GM18507 (cell line): ENCODE data around the gene MEI4.
"Not testable (repeated sequence)": the region's sequence is repeated elsewhere in the genome, so short reads cannot be mapped to it uniquely, and the experiment has no call there.

Experiments
- DNase-seq: peaks from one replicate; pipeline ENCODE4 v3.0.0; 2011; ENCODE audit warnings: low read depth; ENCODE audit not compliant: insufficient read length; ENCODE audit errors: extremely low spot score
- FAIRE-seq: peaks from 2 replicates; lab custom pipeline; 2011; peaks lifted over from hg19 to GRCh38; lab: Jason Lieb, UNC

MEI4 gene

DNA sequence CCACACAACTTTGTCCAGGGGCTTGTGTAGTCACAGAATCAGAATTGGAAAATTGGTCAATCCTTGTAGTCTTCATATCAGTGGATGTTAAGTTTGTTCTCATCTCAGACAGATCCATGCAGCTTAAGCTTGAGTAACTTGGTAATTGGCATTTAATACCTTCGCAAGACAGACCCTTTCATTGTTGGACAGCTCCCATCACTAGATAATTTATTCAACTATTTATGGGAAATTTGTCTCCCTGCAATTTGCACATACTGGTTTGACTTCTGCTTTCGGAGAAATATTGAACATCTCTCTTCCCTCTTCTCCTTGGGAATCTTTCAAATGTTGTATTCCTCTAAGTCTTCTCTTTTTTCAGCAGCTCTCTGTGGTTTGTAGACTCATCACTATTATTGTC is 17.1 kb downstream of the MEI4 start:
- DNase-seq, result no peak
- no peak for FAIRE-seq

DNA sequence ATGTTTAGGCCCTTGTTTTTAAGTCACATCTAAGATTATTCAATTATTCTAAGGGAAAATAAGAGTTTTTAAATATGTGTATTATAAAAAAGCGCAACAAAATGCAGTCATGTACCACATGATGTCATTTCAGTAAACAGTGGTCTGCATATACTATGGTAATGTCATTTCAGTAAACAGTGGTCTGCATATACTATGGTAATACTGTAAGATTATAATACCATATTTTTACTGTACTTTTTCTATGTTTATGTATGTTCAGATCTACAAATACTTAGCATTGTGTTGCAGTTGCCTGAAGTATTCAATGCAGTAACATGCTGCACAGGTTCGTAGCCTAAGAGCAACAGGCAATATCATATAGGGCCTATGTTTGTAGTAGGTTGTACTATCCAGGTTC is 21.4 kb downstream of the MEI4 start:
- no peak for DNase-seq
- FAIRE-seq, result no peak

DNA sequence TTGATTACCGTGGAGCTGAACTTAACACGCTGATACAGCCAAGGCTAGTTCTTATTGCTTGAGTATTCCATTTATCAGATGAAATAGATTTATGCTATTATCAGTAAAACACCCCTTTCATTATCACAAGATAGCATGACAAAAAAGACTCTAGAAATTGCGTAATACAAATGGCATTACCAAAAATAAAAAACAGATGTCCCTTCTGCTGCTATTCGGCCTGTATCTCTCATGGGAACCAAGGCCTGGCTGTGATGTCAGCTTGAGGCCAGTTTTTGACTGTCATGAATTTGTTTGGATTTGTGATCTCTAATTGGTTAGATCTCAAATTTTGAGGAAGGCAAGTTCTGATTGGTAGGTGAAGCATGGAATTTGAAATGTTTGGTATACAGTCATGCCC is 25.2 kb downstream of the MEI4 start:
- FAIRE-seq (no peak), DNase-seq (no peak)

DNA sequence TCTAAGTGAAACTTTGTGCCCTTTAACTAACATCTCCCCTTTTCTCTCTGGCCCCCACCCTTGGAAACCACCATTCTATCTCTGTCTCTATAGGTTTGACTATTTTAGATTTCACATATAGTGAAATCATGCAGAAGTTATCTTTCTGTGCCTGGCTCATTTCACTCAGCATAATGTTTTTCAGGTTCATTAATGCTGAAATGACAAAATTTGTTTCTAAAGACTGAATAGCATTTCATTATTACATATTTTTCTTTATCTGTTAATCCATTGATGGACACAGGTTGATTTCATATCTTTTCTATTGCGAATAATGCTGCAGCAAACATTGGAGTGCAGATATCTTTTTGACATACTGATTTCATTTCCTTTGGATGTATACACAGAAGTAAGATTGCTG is 30.7 kb downstream of the MEI4 start:
- DNase-seq, result no peak
- FAIRE-seq, result no peak

DNA sequence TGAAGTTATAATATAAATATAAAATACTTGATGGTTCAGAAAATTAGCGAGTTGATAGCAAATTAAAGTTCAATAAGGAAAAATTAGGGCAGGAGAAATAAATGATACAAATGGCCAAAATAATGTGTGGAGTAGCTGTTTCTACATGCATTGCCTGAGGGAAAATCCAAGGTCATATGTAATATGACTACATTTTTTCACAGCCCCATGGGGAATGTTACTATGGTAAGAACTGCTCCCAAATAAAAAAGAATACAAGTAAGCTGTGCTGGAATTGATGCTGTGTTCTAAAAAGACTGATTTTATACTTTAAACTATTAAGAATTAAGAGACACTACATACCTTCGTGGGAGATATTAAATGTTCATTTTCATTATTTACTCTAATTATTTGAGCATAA is 34.1 kb downstream of the MEI4 start:
- FAIRE-seq (no peak), DNase-seq (no peak)

DNA sequence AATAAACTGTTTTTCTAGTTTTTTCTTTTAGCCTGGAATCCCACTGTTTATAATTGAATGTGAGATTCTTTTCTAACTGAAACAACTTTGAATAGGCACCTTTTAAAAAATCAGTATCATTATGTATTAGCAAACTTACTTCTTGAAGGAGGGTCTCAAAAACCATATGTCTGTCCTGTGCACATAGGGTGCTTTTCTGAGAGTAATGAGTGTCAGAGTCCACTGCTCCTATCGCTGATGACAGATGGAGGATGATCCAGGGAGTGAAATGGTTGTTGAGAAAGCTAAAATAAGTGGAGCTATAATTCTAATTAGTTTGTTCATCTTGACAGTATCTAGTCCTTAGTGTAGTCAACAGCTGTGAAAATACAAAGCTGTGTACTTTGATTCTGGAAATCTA is 35.8 kb downstream of the MEI4 start:
- no peak for DNase-seq
- no peak for FAIRE-seq

DNA sequence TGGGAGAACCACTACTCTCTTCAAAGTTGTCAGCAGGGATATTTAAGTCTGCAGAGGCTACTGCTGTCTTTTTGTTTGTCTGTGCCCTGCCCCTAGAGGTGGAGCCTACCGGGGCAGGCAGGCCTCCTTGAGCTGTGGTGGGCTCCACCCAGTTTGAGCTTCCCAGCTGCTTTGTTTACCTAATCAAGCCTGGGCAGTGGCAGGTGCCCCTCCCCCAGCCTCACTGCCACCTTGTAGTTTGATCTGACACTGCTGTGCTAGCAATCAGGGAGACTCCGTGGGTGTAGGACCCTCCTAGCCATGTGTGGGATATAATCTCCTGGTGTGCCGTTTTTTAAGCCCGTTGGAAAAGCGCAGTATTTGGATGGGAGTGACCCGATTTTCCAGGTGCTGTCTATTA is 47.3 kb downstream of the MEI4 start:
- not testable (repeated sequence) for DNase-seq, FAIRE-seq

DNA sequence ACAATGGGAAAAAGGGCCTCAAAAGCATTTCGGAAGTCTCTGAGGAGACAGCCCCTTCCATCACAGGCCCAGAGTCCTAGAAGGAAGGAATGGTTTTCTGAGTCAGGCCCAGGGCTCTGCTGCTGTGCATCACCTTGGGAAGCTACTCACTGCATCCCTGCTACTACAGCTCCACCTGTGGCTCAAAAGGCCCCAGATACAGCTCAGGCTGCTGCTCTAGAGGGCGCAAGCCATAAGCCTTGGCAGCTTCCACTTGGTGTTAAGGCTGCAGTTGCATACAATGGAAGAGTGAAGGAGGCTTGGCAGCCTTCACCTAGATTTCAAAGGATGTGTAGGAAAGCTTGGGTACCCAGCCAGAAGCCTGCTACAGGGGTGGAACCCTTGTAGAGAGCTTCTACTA is 54.8 kb downstream of the MEI4 start:
- FAIRE-seq (no peak), DNase-seq (no peak)

DNA sequence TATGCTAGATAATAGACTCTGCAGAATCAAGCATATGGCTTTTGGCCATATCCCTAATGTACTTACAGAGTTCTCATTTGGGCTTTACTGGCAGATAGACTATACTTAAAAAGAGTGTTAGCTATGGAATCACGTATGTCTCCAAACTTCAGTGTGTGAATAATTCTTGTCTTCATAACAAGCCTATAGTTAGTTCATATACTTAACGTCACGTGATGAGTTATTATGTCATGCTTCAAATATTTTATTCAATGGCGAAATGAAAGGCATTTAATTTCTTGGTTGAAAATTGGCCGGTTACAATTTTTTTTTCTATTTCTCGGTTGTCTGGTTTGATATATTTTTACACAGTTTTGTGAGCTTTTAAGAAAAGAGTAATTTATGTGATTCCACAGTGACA is 62.7 kb downstream of the MEI4 start:
- FAIRE-seq (no peak), DNase-seq (no peak)

DNA sequence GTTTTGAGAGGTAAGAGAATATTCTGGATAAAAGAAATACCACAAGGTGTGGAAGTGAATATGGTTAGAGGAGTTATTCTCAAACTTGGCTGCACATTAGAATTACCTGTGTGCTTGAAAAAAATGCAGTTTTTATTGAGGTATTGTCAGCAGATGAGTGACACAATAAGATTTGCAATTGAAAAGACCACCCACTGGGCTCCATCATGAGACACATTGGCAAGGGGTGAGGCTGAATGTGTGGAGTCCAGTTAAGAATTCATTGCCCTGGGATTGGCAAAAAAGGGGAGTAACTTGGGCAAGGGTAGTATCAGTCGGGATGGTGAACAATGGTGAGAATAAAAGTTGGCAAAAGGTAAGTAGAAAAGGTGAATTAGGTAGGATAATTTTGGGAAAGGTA is 63.5 kb downstream of the MEI4 start:
- FAIRE-seq, result no peak
- no peak for DNase-seq

DNA sequence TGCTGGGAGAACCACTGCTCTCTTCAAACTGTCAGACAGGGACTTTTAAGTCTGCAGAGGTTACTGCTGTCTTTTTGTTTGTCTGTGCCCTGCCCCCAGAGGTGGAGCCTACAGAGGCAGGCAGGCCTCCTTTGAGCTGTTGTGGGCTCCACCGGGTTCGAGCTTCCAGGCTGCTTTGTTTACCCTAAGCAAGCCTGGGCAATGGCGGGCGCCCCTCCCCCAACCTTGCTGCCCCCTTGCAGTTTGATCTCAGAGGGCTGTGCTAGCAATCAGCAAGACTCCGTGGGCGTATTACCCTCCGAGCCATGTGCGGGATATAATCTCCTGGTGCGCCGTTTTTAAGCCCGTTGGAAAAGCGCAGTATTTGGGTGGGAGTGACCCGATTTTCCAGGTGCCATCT is 83.2 kb downstream of the MEI4 start:
- FAIRE-seq, result not testable (repeated sequence)

DNA sequence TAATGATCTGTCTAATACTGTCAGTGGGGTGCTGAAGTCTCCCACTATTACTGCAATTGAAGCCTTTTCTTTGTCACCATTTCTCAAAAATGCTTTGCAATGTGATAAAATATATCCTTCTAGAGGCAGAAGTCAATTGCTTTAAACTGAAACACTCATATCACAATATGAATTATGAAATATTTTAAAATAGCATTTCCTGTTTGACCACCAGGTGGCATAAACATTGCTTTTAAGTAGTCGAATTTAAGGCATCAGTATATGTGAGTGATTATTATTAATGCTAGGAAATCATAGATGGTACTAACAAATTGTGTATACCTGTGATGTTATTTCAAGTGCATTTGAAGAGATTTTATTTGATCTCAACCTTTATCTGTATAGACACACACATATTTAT is 87.5 kb downstream of the MEI4 start:
- FAIRE-seq, result no peak

More for the DNA sequence above, 83.2 kb downstream of the MEI4 start:
- DNase-seq, result not testable (repeated sequence)

DNA sequence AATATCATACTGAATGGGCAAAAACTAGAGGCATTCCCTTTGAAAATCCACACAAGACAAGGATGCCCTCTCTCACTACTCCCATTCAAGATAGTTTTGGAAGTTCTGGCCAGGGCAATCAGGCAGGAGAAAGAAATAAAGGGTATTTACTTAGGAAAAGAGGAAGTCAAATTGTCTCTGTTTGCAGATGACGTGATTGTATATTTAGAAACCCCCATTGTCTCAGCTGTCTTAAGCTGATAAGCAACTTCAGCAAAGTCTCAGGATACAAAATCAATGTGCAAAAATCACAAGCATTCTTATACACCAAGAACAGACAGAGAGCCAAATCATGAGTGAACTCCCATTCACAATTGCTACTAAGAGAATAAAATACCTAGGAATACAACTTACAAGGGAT is 99.3 kb downstream of the MEI4 start:
- FAIRE-seq, DNase-seq: not testable (repeated sequence)

More for the DNA sequence above, 87.5 kb downstream of the MEI4 start:
- no peak for DNase-seq

DNA sequence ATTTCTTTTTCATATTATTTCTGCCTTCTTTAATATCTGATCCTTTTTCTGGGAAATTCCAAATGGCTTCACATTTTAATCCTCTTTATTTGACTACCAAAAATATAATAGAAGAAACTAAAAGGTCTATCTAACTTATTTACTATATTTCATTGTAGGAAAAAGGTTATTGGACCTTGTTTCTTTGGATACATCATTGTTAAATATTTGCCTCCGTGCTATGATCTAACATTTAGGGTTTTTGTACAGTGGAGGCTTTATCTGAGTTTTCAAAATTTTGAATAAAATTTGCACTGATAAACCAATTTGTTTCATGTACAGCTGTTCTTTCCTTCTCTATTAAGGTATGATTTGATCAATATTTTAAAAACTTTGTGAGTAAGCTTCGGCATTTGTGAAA is 109.5 kb downstream of the MEI4 start:
- no peak for FAIRE-seq
- DNase-seq, result no peak

DNA sequence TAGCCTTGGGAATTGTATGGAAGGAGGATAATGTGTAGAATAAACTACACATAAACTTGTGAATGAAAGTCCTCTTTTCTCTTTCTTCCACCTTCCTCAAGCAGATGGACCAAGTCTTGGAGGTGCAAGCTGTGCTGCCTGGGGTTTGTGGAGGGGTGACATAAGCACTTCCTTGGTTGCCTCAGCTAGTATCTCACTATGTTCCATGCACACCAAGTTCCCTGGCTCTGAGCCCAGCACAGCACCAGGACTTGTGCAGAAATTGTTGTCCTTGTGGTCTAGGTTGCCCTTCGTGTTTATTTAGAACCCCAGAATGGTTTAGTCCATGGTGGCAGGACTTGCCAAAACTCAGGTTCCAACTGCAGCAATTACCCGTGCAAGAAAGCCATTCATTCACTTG is 110.3 kb downstream of the MEI4 start:
- DNase-seq (no peak), FAIRE-seq (no peak)

DNA sequence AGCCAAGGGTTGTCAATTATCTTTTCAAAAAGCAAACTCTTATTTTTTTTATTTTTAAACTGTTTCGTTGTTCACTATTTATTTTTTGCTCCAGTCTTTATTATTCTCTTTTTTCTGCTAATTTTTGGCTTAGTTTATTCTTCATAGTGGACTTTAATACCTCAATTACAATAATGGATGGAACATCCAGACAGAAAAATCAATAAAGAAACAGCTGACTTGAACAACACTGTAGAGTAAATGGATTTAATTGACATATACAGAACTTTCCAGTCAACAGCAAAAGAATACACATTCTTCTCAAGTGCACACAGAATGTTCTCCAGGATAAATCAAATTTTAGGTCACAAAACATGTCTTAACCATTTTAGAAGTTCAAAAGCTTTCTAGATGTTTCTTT is 111.5 kb downstream of the MEI4 start:
- no peak for FAIRE-seq
- no peak for DNase-seq

DNA sequence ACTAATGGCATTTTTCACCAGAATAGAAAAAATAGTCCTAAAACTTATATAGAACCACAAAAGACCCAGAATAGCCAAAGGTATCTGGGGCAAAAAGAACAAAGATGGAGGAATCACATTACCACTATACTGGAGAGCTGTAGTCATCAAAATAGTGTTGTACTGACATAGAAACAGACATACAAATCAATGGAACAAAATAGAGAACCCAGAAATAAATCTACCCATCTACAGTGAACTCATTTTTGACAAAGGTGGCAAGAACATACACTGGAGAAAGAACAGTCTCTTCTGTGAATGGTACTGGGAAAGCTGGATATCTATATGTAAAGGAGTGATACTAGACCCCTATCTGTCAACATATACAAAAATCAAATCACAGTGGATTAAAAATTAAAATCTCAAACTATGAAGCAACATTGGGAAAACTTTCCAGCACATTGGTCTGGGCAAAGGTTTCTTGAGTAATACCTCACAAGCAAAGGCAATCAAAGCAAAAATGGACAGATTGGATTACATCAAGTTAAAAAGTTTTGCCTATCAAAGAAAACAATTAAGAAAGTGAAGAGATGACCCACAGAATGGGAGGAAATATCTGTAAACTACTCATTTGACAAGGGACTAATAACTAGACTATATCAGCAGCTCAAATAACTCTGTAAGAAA is 120.5 kb downstream of the MEI4 start:
- no peak for FAIRE-seq

DNA sequence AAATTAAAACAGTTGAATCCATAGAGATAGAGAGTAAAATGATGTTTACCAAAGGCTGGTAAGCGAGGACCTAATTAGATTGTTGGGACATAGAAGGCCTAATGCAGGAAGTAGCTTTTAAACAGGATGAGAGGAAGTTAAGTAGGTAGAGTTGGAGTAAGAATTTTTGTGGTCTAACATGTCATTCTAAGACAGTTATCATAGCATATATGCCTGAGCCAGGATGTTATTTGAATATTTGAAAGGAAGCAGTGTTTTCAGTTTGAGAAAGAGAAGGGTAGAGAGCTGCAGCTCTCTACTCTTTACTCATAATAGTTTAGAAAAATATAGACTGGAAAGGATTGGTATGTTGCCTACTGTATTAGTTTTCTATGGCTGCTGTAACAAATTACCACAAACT is 121.6 kb downstream of the MEI4 start:
- FAIRE-seq (no peak), DNase-seq (no peak)

More for the DNA sequence above, 120.5 kb downstream of the MEI4 start:
- no peak for DNase-seq

DNA sequence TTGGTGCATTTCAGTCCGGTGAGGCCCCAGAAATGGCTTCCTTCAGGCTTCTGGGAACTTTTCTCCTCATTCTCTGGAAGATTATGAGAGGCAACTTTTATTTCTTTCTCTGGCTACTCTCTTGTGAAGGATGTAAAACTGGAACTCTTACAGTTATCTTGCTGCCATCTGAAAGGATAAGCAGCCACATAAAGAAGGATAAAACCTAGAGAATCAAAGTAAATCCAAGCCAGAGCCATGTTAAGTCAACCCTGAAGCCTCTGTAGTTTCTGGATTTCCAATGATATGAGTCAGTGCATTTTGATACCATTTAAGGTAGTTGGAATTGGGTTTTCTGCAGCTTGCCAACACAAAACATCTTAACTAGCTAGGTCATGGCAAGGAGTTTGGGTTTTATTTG is 123.6 kb downstream of the MEI4 start:
- DNase-seq (no peak), FAIRE-seq (no peak)

DNA sequence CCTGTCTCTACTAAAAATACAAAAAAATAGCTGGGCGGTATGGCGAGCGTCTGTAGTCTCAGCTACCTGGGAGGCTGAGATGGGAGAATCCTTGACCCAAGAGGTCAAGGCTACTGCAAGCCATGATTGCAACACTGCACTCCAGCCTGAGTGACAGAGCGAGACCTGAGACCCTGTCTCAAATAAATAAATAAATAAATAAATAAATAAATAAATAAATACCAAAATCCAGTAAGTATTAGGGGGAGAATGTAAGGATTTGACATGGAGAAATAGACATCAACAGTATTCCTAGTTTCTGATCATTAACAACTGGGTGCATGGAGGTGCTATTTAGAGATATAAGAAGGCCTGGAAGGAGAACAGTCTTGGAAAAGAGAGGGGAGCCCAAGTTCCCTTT is 125.7 kb downstream of the MEI4 start:
- no peak for DNase-seq
- FAIRE-seq, result no peak

DNA sequence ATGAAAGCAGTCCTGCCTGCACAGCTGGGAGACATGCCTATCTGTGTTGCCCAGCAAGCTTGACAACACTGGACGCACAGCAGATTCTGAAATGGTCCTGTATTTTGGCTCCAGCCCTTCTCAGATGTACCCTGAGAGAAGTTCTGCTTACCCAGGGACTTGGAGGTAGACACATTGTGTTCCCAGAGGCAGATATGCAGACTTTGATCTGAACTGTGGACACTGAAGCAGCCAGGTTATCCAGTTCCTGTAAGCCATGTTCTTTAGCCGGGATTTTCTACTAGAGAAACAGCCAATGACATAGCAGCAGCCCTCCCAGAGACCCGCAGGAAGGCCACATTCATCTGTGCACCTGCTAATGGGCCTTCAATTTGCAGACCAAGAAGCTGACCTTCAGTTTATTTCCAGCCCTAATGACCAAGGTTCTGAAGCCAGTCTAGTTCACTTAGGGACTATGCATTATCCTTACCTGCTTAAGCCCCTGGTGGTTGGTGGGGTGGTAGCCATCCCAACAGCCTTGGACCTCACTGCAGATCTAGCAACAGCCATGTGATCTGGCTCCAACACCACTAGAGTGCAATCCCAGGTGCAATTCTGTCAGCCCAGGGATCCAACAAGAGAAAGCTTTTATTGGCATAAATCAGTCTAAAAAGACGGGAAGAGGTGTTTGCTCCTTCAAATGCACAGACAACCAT is 134.2 kb downstream of the MEI4 start:
- FAIRE-seq (no peak), DNase-seq (no peak)
